ENCODE data around the gene AREL1. TPM values are rescaled to one million over a fixed set of nuclear protein-coding genes. Genes with fewer than 3 reads are reported as not detected.

The AREL1 gene
- total RNA-seq, 1 experiment from 2014 or later: 98.4 TPM

- CTCF ChIA-PET: interaction anchor here (0.6 to 2.5 kb wide), 5 partner anchors 44 to 490 kb away, joined by 3 to 17 read pairs (median 6); no protein-coding TSS in a partner anchor
- Histone ChIP-seq H3K4me1 (replicated peaks; ENCODE audit: insufficient read depth) (peaks cover 95% of the 10 kb centered on the region), H3K79me2 (ENCODE audit: low read depth) (peaks cover 32% of the 10 kb centered on the region), H3K27ac (peak overlapping the region; percentile 84), H3K4me2 (peak overlapping the region; percentile 76), H3K36me3 (ENCODE audit: low read depth) (no peaks in the 10 kb centered on the region), H3K4me3 (peak overlapping the region; percentile 76; the same call in 1 of the 2 replicates), H2AFZ (no peak overlapping the region), H3F3A (ENCODE audit: insufficient read depth, low read depth) (peaks cover 90% of the 10 kb centered on the region), H4K20me1 (ENCODE audit: insufficient read depth) (no peaks in the 10 kb centered on the region), H3K9me3 (ENCODE audit: insufficient read depth, low read depth) (no peaks in the 10 kb centered on the region), H3K27me3 (ENCODE audit: insufficient read depth, low read depth) (no peaks in the 10 kb centered on the region), H3K9me2 (ENCODE audit: insufficient read depth) (no peaks in the 10 kb centered on the region)
- intact Hi-C loops (cut with micrococcal nuclease; ENCODE audit: unreplicated experiment): loop anchor here (1.0 to 5.0 kb wide), 2 partner anchors 45 to 1045 kb away; partner anchors contain the start of genes ERG28 and TTLL5
- BruUV-seq (replicated peaks): TSS peak; percentile 5
- POLR2A ChIA-PET (ENCODE audit: unreplicated experiment): interaction anchor here (0.5 to 1.0 kb wide), 10 partner anchors 11 to 342 kb away, joined by 3 to 8 read pairs (median 5); no protein-coding TSS in a partner anchor
- TF ChIP-seq, protein P1, sequence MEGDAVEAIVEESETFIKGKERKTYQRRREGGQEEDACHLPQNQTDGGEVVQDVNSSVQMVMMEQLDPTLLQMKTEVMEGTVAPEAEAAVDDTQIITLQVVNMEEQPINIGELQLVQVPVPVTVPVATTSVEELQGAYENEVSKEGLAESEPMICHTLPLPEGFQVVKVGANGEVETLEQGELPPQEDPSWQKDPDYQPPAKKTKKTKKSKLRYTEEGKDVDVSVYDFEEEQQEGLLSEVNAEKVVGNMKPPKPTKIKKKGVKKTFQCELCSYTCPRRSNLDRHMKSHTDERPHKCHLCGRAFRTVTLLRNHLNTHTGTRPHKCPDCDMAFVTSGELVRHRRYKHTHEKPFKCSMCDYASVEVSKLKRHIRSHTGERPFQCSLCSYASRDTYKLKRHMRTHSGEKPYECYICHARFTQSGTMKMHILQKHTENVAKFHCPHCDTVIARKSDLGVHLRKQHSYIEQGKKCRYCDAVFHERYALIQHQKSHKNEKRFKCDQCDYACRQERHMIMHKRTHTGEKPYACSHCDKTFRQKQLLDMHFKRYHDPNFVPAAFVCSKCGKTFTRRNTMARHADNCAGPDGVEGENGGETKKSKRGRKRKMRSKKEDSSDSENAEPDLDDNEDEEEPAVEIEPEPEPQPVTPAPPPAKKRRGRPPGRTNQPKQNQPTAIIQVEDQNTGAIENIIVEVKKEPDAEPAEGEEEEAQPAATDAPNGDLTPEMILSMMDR (conservative IDR thresholded peaks at IDR 0.05): no peak
- no peak for TF ChIP-seq EZH2 (IDR thresholded peaks at IDR 0.05; ENCODE audit: low read depth)
- no peak for DNase-seq
These were observed 95.7 kb downstream of the AREL1 start for GRCh38 chr14:74616996-74617700.

DNA sequence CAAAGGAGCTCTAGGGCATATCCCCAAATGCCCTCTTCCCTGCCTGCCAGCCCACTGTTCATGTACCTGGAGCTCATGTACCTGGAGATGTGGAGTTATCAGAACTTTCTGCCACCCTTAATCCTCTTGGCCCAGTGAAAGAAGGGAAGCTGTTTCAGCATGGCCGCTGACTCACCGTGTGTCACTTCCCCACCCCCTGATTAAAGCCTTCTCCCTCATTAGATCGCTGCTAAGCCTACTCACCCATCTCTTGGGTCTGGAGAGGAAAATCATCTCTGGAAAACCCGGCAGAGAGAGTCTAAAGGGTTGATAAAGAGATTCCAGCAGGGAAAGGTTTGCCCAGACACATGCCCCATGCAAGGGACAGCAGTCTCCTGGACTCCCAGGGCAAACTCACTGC, 96.4 kb downstream of the AREL1 start:
- H2AFZ ChIP-seq: 0 out of 2 replicates have a peak overlapping the region, but pooled peaks have one; percentile 0
- no peaks in the 10 kb centered on the region for H3K9me2 ChIP-seq (ENCODE audit: insufficient read depth)
- intact Hi-C loops (cut with micrococcal nuclease; ENCODE audit: unreplicated experiment): loop anchor here (1.0 to 5.0 kb wide), 2 partner anchors 44 to 1046 kb away; partner anchors contain the start of genes ERG28 and TTLL5
- H3K27ac ChIP-seq: peak overlapping the region; percentile 84
- no peaks in the 10 kb centered on the region for H3K9me3 ChIP-seq (ENCODE audit: insufficient read depth, low read depth)
- no peak for TF ChIP-seq EZH2 (IDR thresholded peaks at IDR 0.05; ENCODE audit: low read depth)
- TF ChIP-seq, protein P1 (conservative IDR thresholded peaks at IDR 0.05): no peak
- peak; percentile 76 to 92 for DNase-seq
- H3K4me3 ChIP-seq: peak overlapping the region; percentile 76
- H3K36me3 ChIP-seq (ENCODE audit: low read depth): no peaks in the 10 kb centered on the region
- H3F3A ChIP-seq (ENCODE audit: insufficient read depth, low read depth): peaks cover 83% of the 10 kb centered on the region
- no TSS peak for BruUV-seq (replicated peaks)
- ChIA-PET POLR2A (ENCODE audit: unreplicated experiment) (interaction anchor here (0.5 to 1.0 kb wide), 11 partner anchors 25 to 342 kb away, joined by 3 to 8 read pairs (median 5); no protein-coding TSS in a partner anchor), CTCF (interaction anchor here (0.6 to 2.5 kb wide), 4 partner anchors 43 to 491 kb away, joined by 3 to 17 read pairs (median 8); no protein-coding TSS in a partner anchor)
- no peaks in the 10 kb centered on the region for H3K27me3 ChIP-seq (ENCODE audit: insufficient read depth, low read depth)
- peak overlapping the region; percentile 76 for H3K4me2 ChIP-seq
- peaks cover 89% of the 10 kb centered on the region for H3K4me1 ChIP-seq (replicated peaks; ENCODE audit: insufficient read depth)
- H3K79me2 ChIP-seq (ENCODE audit: low read depth): peaks cover 39% of the 10 kb centered on the region
- H4K20me1 ChIP-seq (ENCODE audit: insufficient read depth): no peaks in the 10 kb centered on the region

- Histone ChIP-seq H3K27me3 (ENCODE audit: insufficient read depth, low read depth) (no peaks in the 10 kb centered on the region), H3K4me3 (peak overlapping the region; percentile 76), H3K27ac (peak overlapping the region; percentile 84), H3K4me1 (replicated peaks; ENCODE audit: insufficient read depth) (peaks cover 81% of the 10 kb centered on the region), H3F3A (ENCODE audit: insufficient read depth, low read depth) (peaks cover 76% of the 10 kb centered on the region), H3K4me2 (peak overlapping the region; percentile 76), H3K9me3 (ENCODE audit: insufficient read depth, low read depth) (no peaks in the 10 kb centered on the region), H3K36me3 (ENCODE audit: low read depth) (no peaks in the 10 kb centered on the region), H2AFZ (no peak overlapping the region), H3K9me2 (ENCODE audit: insufficient read depth) (no peaks in the 10 kb centered on the region), H3K79me2 (ENCODE audit: low read depth) (peaks cover 39% of the 10 kb centered on the region), H4K20me1 (ENCODE audit: insufficient read depth) (no peaks in the 10 kb centered on the region)
- no peak for DNase-seq
- TF ChIP-seq EZH2 (IDR thresholded peaks at IDR 0.05; ENCODE audit: low read depth): no peak
- TF ChIP-seq, protein P1 (conservative IDR thresholded peaks at IDR 0.05): no peak
- BruUV-seq (replicated peaks): no TSS peak
- ChIA-PET POLR2A (ENCODE audit: unreplicated experiment) (interaction anchor here (0.5 to 0.8 kb wide), 4 partner anchors 26 to 639 kb away, joined by 3 to 5 read pairs (median 4); no protein-coding TSS in a partner anchor), CTCF (interaction anchor here (0.6 to 2.5 kb wide), 6 partner anchors 41 to 147 kb away, joined by 4 to 17 read pairs (median 5); partner anchors contain the start of gene YLPM1)
- intact Hi-C loops (cut with micrococcal nuclease; ENCODE audit: unreplicated experiment): loop anchor here (1.0 to 5.0 kb wide), 3 partner anchors 41 to 1047 kb away; partner anchors contain the start of genes ERG28 and TTLL5
These were observed 97.1 kb downstream of the AREL1 start for GRCh38 chr14:74615735-74616134.

All from PC-9 (cell line).